NCI-H128 (cell line): ENCODE data around the gene FANCL.
A peak's percentile ranks its signal among the peaks of the same experiment; 100 is the strongest.
"Not testable (repeated sequence)": the region's sequence is repeated elsewhere in the genome, so short reads cannot be mapped to it uniquely, and the experiment has no call there.

Experiments
- DNase-seq: peaks from one replicate; lab custom pipeline; 2025; ENCODE audit not compliant: unreplicated experiment; lab: John Stamatoyannopoulos, UW

FANCL gene

DNA sequence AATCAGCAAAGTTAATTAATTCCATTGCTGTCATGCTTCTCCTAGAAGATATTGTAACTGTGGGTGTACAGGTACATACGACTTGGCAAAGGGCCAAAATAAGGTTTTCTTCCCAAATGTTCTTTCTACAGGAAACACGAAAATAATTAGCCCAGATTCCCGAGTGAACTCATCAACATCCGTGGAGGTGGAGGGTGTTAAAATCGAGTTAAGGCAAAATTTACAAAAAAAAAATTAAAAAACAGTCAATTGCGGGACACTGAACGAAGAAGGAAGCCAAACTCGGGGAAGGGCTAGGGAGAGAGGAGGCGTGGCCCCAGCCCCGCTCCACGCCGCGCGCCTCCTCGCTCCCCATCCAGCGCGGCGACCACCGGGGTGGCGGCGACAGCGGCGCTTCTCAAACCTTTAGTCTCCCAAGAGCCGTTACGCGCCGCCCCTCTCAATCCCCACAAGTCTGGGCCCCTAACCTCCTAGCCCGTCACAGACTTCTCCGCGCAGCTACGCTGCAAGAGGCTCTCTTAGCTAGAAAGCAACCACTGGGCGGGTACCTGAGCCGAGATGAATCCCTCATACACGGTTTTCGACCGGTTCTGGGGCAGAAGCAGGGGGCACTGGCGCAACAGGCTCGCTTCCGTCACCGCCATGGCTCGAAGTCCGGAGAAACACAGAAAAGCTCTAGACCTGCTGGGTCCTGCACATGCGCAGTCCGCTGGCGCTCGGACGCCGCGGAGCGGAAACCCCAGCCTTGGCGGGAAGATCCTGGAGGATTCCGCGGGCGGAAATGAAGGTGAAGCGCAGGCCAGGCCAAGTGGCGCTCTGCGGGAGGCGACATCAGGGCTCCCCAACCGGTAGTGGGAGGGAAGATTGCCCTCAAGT is at the start of gene FANCL:
TSS of gene FANCL (minus strand) at position 656 of the 876 bp plus-strand sequence. CDS start at position 644, 12 bp downstream.
- peak; percentile 73 for DNase-seq

DNA sequence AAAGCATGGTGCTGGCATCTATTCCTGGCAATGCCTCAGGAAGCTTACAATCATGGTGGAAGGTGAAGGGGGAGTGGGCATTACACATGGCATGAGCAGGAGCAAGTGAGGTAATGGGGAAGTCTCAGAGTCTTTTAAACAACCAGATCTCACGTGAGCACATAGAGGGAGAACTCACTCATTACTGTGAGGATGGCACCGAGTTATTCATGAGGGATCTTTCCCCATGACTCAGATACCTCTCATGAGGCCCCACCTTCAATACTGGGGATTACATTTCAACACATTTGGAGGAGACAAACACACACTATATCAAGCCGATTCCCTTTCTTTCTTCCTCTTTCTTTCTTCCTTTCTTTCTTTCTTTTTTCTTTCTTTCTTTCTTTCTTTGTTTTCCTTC is 47.9 kb upstream of the FANCL start:
- DNase-seq, result no peak

DNA sequence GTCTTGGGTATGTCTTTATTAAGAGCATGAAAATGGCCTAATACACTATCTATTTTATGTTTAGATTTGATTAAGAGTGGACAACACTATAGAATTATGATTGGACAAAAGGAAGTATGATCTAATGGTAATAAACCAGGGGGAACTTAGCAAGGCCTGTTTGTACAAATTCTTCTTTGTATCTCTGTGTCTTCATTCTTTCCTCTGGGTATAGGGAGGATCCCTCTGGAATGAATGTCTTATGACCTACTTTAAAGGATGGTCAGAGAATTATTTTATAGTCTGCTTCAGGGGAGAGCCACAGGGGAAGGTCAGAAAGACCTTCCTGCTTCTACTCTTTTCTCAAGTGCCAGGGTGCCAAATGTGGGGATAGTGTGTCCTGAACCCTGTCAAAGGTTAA is 42.8 kb upstream of the FANCL start:
- no peak for DNase-seq

DNA sequence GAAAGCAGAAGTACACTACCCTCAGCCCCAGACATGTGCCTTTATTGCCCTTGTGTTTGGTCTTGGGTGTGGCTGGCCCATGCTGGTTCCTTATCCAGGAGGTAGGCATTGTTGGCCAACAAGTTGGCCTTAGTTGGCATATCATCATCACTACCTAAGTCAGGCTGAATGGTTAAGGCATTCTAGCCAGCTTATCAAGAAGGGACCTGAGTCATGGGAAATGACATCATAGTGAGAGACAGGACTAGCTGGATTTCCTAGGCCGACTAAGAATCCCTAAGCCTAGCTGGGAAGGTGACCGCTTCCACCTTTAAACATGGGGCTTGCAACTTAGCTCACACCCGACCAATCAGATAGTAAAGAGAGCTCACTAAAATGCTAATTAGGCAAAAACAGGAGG is 34.0 kb upstream of the FANCL start:
- not testable (repeated sequence) for DNase-seq

DNA sequence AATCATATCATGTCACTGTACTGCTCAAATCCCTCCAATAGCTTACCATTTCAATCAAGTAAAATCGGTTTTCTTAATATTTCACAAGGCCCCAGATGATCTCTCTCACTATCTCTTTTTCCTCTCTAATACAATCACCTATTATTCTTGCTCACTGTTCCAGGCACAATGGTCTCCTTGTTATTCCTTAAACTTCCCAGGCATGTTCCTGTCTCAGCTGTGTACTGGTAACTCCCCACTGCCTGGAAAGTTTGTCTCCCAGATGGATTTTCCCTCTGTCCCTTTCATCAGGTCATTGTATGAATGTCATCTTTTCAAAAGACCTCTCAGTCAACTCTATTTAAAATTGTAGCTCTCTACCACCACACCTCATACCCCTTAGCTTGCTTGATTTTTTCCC is 30.7 kb upstream of the FANCL start:
- no peak for DNase-seq

DNA sequence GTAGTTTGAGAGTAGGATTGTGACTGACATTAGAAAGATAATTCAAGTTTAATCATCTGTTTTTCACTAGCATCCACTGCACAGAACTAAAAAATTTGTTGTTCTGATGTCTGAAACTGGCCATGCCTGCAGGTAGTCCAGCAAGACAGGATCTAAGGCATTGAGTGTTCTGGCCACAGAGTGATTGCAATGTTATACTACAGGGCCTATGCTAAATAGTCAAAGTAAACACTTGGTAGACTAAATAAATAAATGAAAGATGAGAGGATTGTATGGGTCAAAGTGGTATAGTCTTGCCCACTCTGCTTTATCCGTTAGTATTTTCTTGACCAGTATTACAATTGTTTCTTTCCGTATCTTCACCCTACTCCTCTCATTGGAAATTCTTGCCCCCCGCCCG is 27.6 kb upstream of the FANCL start:
- no peak for DNase-seq

DNA sequence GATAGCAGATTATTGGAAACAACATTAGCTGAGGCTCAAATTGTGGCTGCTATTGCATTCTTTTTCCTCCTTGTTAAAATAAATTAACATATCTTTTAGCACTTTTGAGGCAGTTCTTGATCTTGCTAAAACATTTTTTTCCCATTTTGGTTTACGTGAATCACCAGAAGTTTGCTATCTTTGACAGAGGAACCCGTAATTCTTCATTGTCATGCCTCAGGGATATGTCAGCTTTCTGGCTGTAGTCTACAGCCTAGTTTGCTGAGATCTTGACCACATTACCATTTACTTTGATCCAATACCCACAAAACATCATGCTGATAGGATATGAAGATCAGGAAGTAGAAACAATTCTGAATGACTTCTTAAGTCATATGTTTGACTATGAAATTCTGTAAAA is 25.1 kb upstream of the FANCL start:
- DNase-seq, result no peak

DNA sequence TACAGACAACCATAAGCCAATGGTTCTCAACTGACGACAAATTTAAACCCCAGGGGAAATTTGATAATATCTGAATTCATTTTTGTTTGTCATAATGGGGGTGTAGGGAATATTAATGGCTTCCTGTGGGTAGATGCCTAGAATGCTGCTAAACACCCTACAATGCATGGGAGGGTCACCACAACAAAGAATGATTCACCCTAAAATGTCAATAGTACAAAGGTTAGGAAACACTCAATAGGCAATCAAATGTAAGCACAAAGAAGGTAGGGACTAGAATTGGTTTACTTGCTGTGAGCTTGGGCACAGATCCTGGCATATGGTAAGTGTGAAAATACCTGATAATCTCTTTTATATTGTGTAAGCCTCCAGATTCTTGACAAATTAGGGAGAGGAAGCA is 20.1 kb upstream of the FANCL start:
- DNase-seq, result no peak

DNA sequence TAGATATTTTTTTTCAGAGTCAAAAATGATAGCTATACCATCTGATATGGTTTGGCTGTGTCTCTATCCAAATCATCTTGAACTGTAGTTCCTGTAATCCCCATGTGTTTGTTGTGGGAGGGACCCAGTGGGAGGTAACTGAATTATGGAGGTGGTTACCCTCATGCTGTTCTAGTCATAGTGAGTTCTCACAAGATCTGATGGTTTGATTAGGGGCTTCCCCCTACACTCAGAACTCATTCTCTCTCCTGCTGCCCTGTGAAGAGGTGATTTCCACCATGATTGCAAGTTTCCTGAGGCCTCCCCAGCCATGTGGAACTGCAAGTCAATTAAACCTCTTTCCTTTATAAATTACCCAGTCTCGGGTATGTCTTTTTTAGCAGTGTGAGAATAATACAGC is 17.3 kb upstream of the FANCL start:
- not testable (repeated sequence) for DNase-seq

DNA sequence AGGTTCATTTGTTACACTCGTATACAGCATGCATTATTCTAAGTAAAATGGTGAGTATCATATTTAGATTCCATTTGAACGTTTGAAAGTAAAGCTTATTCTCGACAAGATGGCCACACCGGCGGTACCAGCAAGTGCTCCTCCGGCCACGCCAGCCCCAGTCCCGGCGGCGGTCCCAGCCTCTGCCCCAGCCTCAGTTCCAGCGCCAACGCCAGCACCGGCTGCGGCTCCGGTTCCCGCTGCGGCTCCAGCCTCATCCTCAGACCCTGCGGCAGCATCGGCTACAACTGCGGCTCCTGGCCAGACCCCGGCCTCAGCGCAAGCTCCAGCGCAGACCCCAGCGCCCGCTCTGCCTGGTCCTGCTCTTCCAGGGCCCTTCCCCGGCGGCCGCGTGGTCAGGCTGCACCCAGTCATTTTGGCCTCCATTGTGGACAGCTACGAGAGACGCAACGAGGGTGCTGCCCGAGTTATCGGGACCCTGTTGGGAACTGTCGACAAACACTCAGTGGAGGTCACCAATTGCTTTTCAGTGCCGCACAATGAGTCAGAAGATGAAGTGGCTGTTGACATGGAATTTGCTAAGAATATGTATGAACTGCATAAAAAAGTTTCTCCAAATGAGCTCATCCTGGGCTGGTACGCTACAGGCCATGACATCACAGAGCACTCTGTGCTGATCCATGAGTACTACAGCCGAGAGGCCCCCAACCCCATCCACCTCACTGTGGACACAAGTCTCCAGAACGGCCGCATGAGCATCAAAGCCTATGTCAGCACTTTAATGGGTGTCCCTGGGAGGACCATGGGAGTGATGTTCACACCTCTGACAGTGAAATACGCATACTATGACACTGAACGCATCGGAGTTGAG is 10.4 kb upstream of the FANCL start:
- not testable (repeated sequence) for DNase-seq

DNA sequence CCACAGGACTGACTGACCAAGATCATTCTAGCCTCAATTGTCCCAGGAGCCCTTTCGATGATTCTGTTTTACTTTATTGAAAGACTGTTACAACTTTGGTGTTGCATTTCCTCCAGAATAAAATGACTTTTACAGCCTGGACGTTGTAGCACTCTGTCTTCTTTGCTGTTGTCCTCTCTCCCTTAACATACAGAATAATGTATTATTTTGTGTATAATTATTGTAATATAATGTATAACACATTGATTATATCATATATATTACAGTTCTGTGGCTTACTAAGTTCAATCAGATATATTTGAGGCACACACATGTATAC is 380 bp upstream of the FANCL start:
- DNase-seq, result no peak

DNA sequence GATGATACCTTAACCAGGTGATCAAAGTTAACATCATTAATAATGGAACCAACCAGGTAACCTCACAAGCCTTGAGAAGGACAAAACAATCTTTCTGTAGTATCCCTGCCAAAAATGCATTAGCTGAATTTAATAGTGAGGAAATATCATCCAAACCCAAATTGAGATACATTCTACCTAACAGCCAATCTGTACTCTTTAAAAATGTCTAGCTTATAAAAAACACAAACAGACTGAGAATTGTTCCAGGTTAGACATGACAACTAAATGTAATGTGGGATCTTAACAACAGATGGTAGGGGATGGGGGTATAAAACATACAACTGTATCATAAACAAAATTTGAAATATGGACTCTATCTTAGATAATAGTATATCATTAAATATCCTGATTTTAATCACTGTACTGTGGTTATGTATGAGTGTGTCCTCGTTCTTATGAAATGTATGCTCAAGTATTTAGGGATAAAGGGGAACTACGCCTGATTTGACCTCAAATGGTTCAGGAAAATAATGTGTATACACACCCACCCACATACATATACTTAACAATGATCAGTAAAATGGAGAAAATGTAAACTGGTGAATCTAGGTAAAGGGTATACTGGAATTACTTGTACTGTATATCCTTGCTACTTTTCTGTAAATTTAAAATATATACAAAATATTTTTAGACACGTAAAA is 1.7 kb downstream of the FANCL start:
- DNase-seq, result no peak

DNA sequence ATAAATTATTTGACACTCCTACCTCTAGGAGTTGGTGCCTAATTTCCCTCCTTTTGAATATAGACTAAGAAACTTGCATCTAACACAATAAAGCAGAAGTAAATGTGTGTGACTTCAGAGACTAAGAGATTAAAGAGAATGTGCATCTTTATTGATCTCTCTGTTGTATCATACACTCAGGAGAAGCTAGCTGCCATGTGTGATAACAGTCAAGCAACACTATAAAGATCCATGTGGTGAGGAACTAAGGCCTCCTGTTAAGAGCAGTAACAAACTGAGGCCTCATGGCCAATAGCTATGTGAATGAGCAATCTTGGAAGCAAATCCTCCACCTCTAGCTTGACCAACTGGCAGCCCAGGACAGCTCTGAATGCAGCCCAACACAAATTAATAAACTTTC is 3.4 kb downstream of the FANCL start:
- no peak for DNase-seq

DNA sequence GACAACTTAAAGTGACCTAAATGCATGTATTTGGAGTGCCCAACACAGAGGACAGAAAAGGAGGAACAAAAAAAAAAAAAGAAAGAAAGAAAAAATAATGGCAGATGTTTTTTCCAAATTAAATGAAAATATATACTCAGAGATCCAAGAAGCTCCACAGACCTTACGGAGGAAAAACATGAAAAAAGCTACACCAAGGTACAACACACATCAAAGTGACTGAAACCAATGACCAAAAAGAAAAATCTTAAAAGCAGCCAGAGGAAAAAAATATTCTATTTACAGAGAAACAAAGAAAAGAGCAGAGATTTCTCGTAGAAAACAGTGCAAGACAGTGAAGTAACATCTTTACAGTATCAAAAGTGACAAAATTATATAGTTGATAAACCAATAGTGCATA is 5.1 kb downstream of the FANCL start:
- no peak for DNase-seq

DNA sequence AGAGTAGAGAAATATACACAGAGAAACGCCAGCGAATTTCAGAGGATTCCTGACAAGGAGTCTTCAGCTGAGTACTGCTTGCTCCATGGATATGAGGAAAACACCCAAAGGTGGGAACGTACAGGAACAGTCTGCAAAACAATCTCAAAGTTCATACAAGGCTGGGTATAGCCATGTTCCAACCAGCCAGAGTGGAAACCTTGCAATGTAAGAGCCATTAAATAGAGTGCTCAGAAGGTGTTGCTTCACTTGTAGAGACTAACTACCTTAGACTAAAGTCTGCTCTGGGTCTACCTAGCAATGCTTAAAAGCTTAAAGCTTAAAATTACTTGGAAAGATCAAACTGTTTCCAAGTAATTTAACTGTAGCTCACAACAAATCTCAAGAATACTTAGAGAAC is 6.0 kb downstream of the FANCL start:
- DNase-seq, result no peak

DNA sequence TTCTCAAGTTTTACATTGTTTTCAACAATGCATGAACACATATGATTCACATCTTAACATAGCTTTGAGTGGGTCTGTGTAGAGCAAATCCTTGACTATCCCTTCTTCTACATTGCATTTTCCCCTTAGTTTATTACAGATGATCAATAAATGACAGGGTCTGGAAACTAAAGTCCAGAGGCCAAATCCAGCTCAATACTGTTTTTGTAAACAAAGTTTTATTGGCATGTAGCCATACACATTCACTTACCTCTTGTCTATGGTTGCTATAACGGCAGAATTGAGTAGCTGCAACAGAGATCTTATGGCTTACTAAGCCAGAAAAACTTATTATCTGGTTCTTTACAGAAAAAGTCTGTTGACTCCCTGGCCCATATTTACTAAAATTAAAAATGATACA is 12.8 kb downstream of the FANCL start:
- no peak for DNase-seq

DNA sequence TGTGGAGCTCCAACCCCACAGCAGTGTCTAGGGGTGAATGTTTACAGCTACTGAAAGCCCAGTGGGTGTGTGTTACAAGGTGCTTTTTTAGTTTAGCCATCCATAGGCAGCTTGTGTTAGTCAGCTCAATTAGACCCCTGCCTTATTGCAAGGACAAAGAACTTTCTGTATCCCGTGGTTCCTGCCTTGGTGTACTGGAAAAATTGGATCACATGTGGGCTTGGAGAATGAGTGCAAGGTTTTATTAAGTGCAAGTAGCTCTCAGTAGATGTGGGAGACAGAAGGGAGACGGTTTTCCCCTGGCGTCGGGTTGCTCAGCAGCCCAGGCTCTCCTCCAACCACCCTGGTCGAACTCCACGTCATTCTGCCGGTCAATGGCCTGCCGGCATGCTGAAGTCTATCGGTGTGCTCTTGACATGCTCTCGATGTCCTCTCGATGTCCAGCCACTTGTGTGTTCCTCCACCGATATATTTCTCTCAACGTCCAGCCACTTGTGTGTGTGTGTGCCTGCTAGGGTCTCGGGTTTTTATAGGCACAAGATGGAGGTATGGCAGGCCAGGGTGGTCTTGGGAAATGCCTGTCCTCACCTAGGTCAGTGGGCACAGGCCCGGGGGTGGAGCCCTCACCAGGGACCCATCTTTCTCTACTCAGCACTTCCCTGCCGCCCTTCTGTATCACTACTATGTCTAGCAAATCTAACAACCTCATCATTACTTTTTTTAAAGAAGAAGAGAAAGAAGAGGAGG is 13.8 kb downstream of the FANCL start:
- no peak for DNase-seq

DNA sequence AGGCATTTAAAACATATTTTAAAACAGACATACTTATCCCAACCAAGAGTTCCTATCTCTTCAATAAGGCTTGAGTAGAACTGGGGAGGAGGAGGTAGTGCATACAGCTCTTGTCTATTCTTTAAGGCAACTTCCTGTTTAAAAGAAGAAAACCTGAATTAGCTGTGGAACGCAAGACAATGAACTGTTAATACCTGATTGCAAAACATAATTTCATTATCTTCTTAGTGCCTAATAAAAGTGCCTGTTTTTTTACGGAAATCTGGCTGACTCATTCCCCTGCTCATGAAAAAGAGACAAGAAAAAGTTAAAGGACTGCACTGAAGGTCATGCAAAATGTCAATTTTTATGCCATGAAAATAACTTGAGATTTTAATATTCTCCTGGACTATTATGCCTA is 19.2 kb downstream of the FANCL start:
- no peak for DNase-seq

DNA sequence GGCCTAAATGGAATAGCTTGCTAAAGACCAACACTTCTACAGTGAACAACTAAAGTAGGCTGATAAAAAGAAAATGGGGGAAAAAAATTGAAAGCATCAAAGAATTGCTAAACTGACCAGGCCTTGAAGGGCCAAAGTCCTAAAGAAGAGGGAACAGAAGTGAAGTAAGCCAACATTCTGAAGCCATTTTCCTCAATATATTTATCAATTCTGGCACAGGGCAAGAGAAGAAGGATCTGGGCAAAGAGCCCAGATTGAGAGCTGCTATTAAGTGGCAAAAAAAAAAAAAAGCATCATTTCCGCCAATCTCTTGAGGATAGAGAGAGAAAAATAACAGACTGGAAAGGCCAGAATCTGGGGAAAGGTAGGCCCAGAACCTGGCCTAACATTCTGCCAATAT is 25.7 kb downstream of the FANCL start:
- no peak for DNase-seq

DNA sequence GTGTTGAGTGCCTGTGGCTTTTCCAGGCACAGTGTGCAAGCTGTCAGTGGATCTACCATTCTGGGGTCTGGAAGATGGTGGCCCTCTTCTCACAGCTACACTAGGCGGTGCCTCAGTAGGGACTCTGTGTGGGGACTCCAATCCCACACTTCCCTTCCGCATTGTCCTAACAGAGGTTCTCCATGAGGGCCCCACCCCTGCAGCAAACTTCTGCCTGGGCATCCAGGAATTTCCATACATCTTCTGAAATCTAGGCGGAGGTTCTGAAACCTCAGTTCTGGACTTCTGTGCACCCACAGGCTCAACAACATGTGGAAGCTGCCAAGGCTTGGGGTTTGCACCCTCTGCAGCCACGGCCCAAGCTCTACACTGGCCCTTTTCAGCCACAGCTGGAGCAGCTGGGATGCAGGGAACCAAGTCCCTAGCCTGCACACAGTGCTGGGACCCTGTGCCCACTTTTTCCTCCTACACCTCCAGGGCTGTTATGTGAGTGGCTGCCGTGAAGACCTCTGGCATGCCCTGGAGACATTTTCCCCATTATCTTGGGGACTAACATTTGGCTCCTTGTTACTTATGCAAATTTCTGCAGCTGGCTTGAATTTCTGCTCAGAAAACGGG is 30.1 kb downstream of the FANCL start:
- DNase-seq, result not testable (repeated sequence)

DNA sequence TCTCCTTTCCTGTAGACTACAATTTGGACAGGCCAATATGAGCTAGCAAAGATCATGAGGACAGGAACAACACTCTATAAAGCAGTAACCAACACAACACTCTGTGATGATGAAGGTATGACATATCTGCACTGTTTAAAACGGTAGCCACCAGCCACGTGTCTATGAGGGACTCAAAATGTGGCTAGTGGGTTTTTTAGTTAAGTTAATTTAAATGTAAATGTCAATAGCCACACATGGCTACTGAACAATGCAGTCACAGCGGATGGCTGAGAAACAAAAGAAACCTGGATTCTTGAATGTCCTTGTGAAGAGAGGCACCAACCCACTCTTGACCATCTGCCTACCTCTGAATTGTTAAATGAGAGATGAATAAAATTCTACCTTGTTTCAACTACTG is 33.9 kb downstream of the FANCL start:
- no peak for DNase-seq
